ENCODE data around the gene GEMIN4.

Gene GEMIN4

GRCh38 chr17:732067-732901 is 19.8 kb downstream of the GEMIN4 start, which contains the start of gene TLCD3A (continued):
- TF ChIP-seq KLF10 (tag by site-specific recombination; IDR thresholded peaks at IDR 0.05) = peak; percentile 32; the same call in 1 of the 2 replicates
- TF ChIP-seq ZNF221 (tag by site-specific recombination; IDR thresholded peaks at IDR 0.05; ENCODE audit: borderline replicate concordance) = no peak
- TF ChIP-seq ZBTB7A (tag by site-specific recombination; IDR thresholded peaks at IDR 0.05; ENCODE audit: low read depth) = peak; percentile 41; the same call in 1 of the 2 replicates
- TF ChIP-seq YY1 (tag by site-specific recombination; IDR thresholded peaks at IDR 0.05) = no peak
- TF ChIP-seq ZNF518A (tag by site-specific recombination; conservative IDR thresholded peaks at IDR 0.05; ENCODE audit: low read depth) = no peak
- peak; percentile 63 for TF ChIP-seq ZNF561 (tag by site-specific recombination; IDR thresholded peaks at IDR 0.05; ENCODE audit: borderline replicate concordance)
- 0 out of 2 replicates have a peak, but pooled peaks have one; percentile 56 for TF ChIP-seq PBX3 (CRISPR knock-in tag; IDR thresholded peaks at IDR 0.05)
- TF ChIP-seq ZNF169 (tag by site-specific recombination; IDR thresholded peaks at IDR 0.05) = no peak
- no peak for TF ChIP-seq ZBTB21 (tag by site-specific recombination; IDR thresholded peaks at IDR 0.05)
- TF ChIP-seq SP3 (tag by site-specific recombination; IDR thresholded peaks at IDR 0.05) = peak; percentile 73
- no peak for TF ChIP-seq ZNF664 (tag by site-specific recombination; IDR thresholded peaks at IDR 0.05)
- TF ChIP-seq ZNF830 (tag by site-specific recombination; IDR thresholded peaks at IDR 0.05; ENCODE audit: low read depth) = no peak
- TF ChIP-seq ZNF155 (tag by site-specific recombination; IDR thresholded peaks at IDR 0.05) = no peak
- TF ChIP-seq ZNF248 (tag by site-specific recombination; IDR thresholded peaks at IDR 0.05) = no peak
- no peak for TF ChIP-seq ZNF776 (tag by site-specific recombination; IDR thresholded peaks at IDR 0.05; ENCODE audit: borderline replicate concordance)
- no peak for TF ChIP-seq BCL11A (tag by site-specific recombination; IDR thresholded peaks at IDR 0.05; ENCODE audit: low read depth)
- TF ChIP-seq ZBTB11 (tag by site-specific recombination; conservative IDR thresholded peaks at IDR 0.05; ENCODE audit: low read depth) = 0 out of 2 replicates have a peak, but pooled peaks have one; percentile 31
- TF ChIP-seq GFI1B (tag by site-specific recombination; IDR thresholded peaks at IDR 0.05) = no peak
- TF ChIP-seq ZNF76 (tag by site-specific recombination; IDR thresholded peaks at IDR 0.05; ENCODE audit: borderline replicate concordance, low read depth) = peak; percentile 41; the same call in 1 of the 2 replicates
- TF ChIP-seq ZNF133 (tag by site-specific recombination; IDR thresholded peaks at IDR 0.05) = no peak
- TF ChIP-seq ZNF214 (tag by site-specific recombination; IDR thresholded peaks at IDR 0.05; ENCODE audit: borderline replicate concordance) = no peak
- peak; percentile 32; the same call in 1 of the 2 replicates for TF ChIP-seq PRDM10 (tag by site-specific recombination; IDR thresholded peaks at IDR 0.05)
- TF ChIP-seq ZNF394 (tag by site-specific recombination; IDR thresholded peaks at IDR 0.05; ENCODE audit: borderline replicate concordance) = no peak
- peak; percentile 25; the same call in 1 of the 2 replicates for TF ChIP-seq ZNF596 (tag by site-specific recombination; IDR thresholded peaks at IDR 0.05)
- no peak for TF ChIP-seq SETDB1 (IDR thresholded peaks at IDR 0.05; ENCODE audit: insufficient read length, low read length)
